Measurements from ENCODE around the gene SLC9A9.

Gene SLC9A9

DNA sequence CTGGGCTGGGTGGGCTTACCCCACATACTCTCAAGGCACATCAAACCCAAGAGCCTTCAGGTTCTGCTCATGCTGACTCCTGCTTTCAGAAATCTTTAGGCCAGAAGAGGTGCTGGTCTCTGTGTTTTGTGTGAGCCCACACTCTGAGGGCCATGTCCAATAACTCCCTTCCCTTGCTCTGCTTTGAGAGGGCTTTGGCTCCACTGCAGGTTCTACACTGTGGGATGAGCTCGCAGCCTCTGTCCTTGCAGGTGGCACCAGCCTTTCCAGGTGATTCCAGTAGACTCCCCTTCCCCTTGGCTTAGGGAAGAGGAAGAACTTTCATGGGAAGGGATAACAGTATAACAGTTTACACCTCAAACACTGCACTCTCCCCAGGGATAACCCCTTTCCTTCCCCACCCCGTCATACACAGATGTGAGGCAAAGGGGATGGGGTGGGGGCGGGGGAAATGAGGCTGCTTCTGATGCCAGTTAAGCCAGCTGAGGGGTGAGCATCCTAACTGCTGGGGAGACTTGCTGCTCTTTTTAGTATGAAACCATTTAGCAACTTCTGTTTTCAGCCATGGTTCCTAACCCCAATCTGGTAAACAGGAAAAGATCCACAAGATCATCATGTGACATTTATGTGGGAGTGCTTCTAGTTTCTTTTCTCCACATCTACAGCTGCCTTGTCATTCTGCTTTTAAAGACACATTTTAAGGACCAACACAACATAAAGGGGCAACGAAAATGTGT, 262.4 kb downstream of the SLC9A9 start:
- ChIA-PET POLR2A (no interaction called here), CTCF (interaction anchor here (1.0 to 1.9 kb wide), 6 partner anchors 9 to 88 kb away, joined by 3 to 5 read pairs (median 3); no protein-coding TSS in a partner anchor)

DNA sequence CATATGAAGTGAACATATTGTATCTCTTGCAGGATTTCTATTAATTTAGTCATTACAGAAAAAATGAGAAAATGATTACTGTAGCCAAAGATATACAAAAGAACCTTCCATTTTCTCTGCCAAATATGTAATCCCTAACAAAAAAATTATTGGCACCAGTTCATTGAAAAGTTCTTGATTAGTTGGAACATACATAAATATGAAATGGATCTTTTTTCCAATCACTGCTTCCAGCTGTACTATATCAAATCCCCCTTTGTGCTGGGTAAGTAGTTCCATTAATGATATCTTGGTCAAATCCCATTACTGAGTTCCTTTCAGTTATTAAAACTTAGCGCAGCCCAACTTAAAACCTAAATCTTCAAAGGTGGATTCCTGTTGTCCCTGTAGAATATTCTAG, 263.8 kb downstream of the SLC9A9 start:
- TF ChIP-seq, protein P1, sequence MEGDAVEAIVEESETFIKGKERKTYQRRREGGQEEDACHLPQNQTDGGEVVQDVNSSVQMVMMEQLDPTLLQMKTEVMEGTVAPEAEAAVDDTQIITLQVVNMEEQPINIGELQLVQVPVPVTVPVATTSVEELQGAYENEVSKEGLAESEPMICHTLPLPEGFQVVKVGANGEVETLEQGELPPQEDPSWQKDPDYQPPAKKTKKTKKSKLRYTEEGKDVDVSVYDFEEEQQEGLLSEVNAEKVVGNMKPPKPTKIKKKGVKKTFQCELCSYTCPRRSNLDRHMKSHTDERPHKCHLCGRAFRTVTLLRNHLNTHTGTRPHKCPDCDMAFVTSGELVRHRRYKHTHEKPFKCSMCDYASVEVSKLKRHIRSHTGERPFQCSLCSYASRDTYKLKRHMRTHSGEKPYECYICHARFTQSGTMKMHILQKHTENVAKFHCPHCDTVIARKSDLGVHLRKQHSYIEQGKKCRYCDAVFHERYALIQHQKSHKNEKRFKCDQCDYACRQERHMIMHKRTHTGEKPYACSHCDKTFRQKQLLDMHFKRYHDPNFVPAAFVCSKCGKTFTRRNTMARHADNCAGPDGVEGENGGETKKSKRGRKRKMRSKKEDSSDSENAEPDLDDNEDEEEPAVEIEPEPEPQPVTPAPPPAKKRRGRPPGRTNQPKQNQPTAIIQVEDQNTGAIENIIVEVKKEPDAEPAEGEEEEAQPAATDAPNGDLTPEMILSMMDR (IDR thresholded peaks at IDR 0.05; ENCODE audit: control extremely low read depth, extremely low read depth, low read depth, missing control alignments) = no peak
- DNase-seq (ENCODE audit: extremely low spot score) = no peak
- CTCF ChIA-PET = interaction anchor here (1.2 kb wide), 1 partner anchor 24 kb away, joined by 3 read pairs; no protein-coding TSS in a partner anchor
- POLR2A ChIA-PET = no interaction called here

More for the DNA sequence above, 262.4 kb downstream of the SLC9A9 start:
- peak; percentile 25 for DNase-seq (ENCODE audit: extremely low spot score)
- TF ChIP-seq, protein P1 (IDR thresholded peaks at IDR 0.05; ENCODE audit: control extremely low read depth, extremely low read depth, low read depth, missing control alignments) = no peak

DNA sequence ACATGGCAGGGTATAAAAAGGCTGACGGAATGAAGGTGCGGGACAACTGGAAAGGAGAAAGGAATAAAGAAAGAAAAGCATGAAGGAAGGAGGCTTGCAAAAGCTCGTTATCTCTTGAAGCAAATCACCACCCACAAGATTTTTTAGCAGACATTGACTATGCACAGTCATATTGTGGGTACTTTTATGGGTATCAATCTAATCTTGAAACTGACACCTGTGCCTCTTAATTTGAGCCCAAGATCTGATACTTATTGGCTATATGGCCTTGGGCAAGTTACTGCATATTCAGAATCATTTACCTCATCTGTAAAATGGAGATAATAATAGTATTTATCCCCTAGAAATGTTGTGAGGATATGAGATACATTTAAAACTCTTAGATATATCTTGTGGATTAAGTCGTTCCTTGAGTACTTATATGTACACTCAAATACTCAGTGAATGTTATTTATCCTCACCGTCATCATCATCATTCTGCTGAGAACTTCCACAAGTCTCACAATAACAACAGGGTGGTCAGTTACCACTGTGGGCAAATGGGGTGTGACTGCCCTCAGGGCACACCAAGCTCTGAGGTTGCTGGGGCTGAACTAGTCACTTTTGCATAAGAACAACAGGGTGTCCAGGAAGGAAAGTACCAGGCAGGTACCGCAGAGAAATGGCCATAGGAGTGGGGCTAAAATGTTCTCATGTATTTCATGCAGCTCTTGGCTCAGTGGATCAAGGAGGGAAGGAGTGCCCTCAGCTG, 266.1 kb downstream of the SLC9A9 start:
- DNase-seq (ENCODE audit: extremely low spot score) = no peak
- ChIA-PET POLR2A (no interaction called here), CTCF (interaction anchor here (1.2 kb wide), 2 partner anchors 8 to 10 kb away, joined by 3 to 4 read pairs; no protein-coding TSS in a partner anchor)
- TF ChIP-seq, protein P1 (IDR thresholded peaks at IDR 0.05; ENCODE audit: control extremely low read depth, extremely low read depth, low read depth, missing control alignments) = no peak

DNA sequence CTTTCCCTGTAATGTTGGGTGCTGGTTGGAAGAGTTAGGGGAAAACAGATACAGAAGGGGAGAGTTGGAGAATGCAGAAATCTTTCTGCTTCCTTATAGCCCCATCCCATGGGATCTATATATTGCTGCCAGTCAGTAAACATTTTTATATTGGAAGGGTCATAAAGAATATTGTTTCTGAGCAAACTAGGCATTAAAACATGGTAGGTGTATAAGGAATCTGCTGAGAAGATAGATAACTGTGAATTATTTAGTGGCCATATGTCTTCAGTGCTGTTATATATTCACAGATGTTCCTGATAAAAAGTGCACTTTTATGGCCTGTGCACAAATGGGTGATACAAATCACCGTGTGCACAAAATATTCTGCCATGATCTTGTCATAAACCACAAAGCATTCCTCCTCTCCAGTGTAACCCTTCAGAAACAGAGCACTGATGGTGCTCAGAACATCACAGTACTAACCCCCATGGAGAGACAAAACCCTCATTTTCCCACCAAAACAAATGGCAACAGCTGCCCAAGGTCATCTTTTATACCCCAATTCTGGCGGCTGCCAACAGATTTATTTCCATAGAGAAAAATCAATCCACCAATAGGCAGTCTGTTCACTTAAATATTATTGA, 269.3 kb downstream of the SLC9A9 start:
- ChIA-PET CTCF (no interaction called here), POLR2A (no interaction called here)
- no peak for DNase-seq (ENCODE audit: extremely low spot score)
- TF ChIP-seq, protein P1 (IDR thresholded peaks at IDR 0.05; ENCODE audit: control extremely low read depth, extremely low read depth, low read depth, missing control alignments) = no peak

DNA sequence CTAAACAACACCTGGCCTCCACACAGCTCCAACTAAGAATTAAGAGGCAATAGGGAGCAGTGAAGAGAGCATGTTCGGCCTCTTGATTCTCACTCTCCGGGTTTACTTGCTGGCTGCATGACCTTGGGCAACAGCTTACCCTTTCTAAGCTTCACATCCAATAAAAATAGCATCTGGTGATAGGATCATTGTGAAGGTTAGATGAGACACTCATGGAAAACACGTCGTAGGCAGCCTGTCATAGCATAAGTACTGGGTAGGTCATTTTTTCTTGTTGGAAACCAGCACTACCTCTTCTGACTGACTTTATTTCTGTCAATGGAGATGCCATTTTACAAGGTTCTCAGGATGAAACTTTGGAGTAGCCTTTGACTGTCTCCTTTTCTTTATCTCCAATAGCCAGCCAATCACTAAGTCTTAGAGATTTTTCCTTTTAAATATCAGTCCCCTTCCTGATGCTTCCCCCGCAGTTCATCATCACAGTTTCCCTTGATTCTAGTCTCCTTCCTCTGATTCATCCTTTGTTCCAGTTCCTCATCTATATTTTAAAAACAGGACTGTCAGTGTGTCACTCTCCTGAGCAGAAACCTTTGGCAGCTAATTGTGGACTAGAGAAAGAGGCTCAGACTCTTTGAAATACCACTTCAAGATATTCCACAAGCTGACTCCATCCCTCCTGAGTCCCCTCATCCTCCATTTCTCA, 271.5 kb downstream of the SLC9A9 start:
- DNase-seq (ENCODE audit: extremely low spot score) = no peak
- POLR2A ChIA-PET = no interaction called here
- CTCF ChIA-PET = interaction anchor here (0.9 to 2.3 kb wide), 4 partner anchors 10 to 21 kb away, joined by 3 to 5 read pairs (median 4); no protein-coding TSS in a partner anchor
- TF ChIP-seq, protein P1 (IDR thresholded peaks at IDR 0.05; ENCODE audit: control extremely low read depth, extremely low read depth, low read depth, missing control alignments) = no peak

DNA sequence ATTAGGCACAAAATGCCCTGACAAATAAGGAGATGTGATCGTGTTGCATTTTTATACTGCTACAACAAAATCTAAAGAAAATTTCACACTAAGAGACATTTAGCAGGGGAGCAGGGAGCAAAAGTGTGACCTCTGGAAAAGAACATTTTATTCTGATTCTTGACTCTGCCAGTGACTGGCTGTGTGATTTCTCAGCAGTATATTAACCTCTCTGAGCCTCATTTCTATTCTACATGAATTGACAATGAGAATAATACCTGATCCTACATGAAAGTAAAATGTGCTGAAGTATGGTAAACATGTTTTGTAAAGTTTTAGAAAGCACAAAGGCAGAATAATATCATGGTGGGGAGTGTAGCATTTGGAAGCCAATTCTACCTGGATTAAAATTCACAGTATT, 273.3 kb downstream of the SLC9A9 start:
- POLR2A ChIA-PET = no interaction called here
- CTCF ChIA-PET = interaction anchor here (1.3 to 1.4 kb wide), 2 partner anchors 8 kb away, joined by 3 read pairs; no protein-coding TSS in a partner anchor
- TF ChIP-seq, protein P1 (IDR thresholded peaks at IDR 0.05; ENCODE audit: control extremely low read depth, extremely low read depth, low read depth, missing control alignments) = no peak
- DNase-seq (ENCODE audit: extremely low spot score) = no peak
